ENCODE data around the gene ZNF503.

The ZNF503 gene

GRCh38 chr10:75401569-75402485 lies at the start of gene ZNF503:
ZNF503 (minus strand) TSS chr10:75401764; CDS start chr10:75401419, 345 bp downstream.
- no peak for DNase-seq (ENCODE audit: low spot score)

GRCh38 chr10:75450644-75451640 lies 49.4 kb upstream of the ZNF503 start:
- DNase-seq (ENCODE audit: low spot score) = no peak

- no peak for DNase-seq (ENCODE audit: low spot score)
These were observed 48.5 kb upstream of the ZNF503 start for GRCh38 chr10:75450075-75450445.

GRCh38 chr10:75449382-75450074 lies 48.0 kb upstream of the ZNF503 start:
- DNase-seq (ENCODE audit: low spot score) = no peak

- DNase-seq (ENCODE audit: low spot score) = no peak
These were observed 46.6 kb upstream of the ZNF503 start for GRCh38 chr10:75448166-75448565.

GRCh38 chr10:75446508-75446907 lies 44.9 kb upstream of the ZNF503 start:
- no peak for DNase-seq (ENCODE audit: low spot score)

- no peak for DNase-seq (ENCODE audit: low spot score)
These were observed 43.3 kb upstream of the ZNF503 start for GRCh38 chr10:75444781-75445386.

GRCh38 chr10:75443362-75443761 lies 41.8 kb upstream of the ZNF503 start:
- DNase-seq (ENCODE audit: low spot score) = no peak

- no peak for DNase-seq (ENCODE audit: low spot score)
These were observed 40.1 kb upstream of the ZNF503 start for GRCh38 chr10:75441682-75442081.

GRCh38 chr10:75441196-75441595 lies 39.6 kb upstream of the ZNF503 start:
- no peak for DNase-seq (ENCODE audit: low spot score)

- no peak for DNase-seq (ENCODE audit: low spot score)
These were observed 38.8 kb upstream of the ZNF503 start for GRCh38 chr10:75440271-75440793.

GRCh38 chr10:75439811-75440210 lies 38.2 kb upstream of the ZNF503 start:
- DNase-seq (ENCODE audit: low spot score) = no peak

- DNase-seq (ENCODE audit: low spot score) = no peak
These were observed 36.7 kb upstream of the ZNF503 start for GRCh38 chr10:75438275-75438674.

- no peak for DNase-seq (ENCODE audit: low spot score)
These were observed 36.1 kb upstream of the ZNF503 start for GRCh38 chr10:75437693-75438092.

GRCh38 chr10:75436896-75437295 lies 35.3 kb upstream of the ZNF503 start:
- DNase-seq (ENCODE audit: low spot score) = no peak

- no peak for DNase-seq (ENCODE audit: low spot score)
These were observed 33.7 kb upstream of the ZNF503 start for GRCh38 chr10:75435291-75435690.

- no peak for DNase-seq (ENCODE audit: low spot score)
These were observed 32.7 kb upstream of the ZNF503 start for GRCh38 chr10:75434291-75434690.

- no peak for DNase-seq (ENCODE audit: low spot score)
These were observed 31.7 kb upstream of the ZNF503 start for GRCh38 chr10:75433216-75433615.

GRCh38 chr10:75432763-75433162 lies 31.2 kb upstream of the ZNF503 start:
- no peak for DNase-seq (ENCODE audit: low spot score)

GRCh38 chr10:75432176-75432575 lies 30.6 kb upstream of the ZNF503 start:
- DNase-seq (ENCODE audit: low spot score) = no peak

All from hematopoietic multipotent progenitor cell treated with erythropoietin and hydrocortisone succinate and interleukin-3 and kit ligand, for 17 days (in vitro differentiated cells).